ENCODE data around the gene PTPMT1.
"Not testable (repeated sequence)": the region's sequence is repeated elsewhere in the genome, so short reads cannot be mapped to it uniquely, and the experiment has no call there.

PTPMT1 gene

GRCh38 chr11:47550288-47551047 is 14.9 kb upstream of the PTPMT1 start:
- DNase-seq, result no peak

- DNase-seq, result peak; percentile 26
These were observed 14.3 kb upstream of the PTPMT1 start for GRCh38 chr11:47551086-47551485.

DNA sequence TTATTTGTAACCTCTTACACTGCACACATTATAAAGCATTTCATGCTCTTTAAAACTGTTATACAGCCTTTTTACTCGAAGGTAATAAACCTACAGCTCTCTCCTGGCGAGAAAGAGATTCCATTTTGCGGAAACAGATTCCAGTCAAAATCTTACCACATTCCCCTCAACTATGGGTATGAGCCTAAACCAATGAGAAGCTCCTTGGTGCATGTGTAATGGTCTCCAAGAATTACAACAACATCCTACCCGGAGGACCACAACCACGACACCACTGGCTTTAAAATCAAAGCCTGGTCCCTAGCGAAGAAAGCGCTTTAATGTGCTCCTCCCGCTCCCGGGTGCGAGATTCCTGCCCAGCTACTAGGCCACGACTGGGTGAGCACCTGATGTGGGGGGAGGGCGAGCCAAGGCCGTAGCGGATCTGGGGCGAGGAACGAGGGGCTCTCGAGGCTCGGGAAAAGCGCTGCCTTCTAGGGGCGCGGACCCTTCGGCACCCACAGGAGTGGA is 13.3 kb upstream of the PTPMT1 start:
- peak; percentile 13 for DNase-seq

GRCh38 chr11:47552566-47553405 is 12.6 kb upstream of the PTPMT1 start, which contains the start of gene CELF1:
Gene CELF1, minus strand, starts transcription at chr11:47553132. Its CDS starts 53,609 bp downstream, at chr11:47499523.
- peak; percentile 93 for DNase-seq

GRCh38 chr11:47553406-47553743 is 12.0 kb upstream of the PTPMT1 start:
- no peak for DNase-seq

- DNase-seq, result not testable (repeated sequence)
These were observed 8.4 kb upstream of the PTPMT1 start for GRCh38 chr11:47557004-47557403.

GRCh38 chr11:47558695-47559094 is 6.7 kb upstream of the PTPMT1 start:
- no peak for DNase-seq

DNA sequence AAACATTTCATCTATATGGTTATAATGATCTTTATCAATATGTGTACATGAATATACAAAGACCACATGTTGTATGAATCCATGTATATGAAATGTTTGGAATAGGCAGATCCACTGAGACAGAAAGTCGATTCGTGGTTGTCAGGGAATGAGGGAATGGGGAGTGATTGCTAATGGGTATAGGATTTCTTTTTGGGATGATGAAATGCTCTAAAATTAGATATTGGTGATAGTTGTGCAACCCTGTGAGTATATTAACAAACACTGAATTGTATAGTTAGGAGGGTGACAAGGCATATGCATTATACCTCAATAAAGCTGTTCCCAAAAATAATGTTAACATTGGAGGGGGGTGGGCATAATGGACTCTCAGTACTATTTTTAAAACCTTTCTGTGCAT is 5.0 kb upstream of the PTPMT1 start:
- DNase-seq, result no peak

GRCh38 chr11:47562393-47562792 is 3.0 kb upstream of the PTPMT1 start:
- DNase-seq, result not testable (repeated sequence)

DNA sequence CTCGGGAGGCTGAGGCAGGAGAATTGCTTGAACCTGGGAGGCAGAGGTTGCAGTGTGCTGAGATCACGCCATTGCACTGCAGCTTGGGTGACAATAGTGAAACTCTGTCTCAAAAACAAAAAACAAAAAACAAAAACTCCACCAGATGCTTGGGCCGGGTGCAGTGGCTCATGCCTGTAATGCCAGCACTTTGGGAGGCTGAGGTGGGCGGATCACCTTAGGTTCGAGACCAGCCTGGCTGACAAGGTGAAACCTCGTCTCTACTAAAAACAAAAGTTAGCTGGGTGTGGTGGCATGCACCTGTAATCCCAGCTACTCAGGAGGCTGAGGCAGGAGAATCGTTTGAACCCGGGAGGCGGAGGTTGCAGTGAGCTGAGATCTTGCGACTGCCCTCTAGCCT is 1.0 kb upstream of the PTPMT1 start:
- not testable (repeated sequence) for DNase-seq

GRCh38 chr11:47564933-47565339 is 463 bp upstream of the PTPMT1 start:
- DNase-seq, result no peak

- no peak for DNase-seq
These were observed 825 bp downstream of the PTPMT1 start for GRCh38 chr11:47566149-47566698.

- no peak for DNase-seq
These were observed 4.2 kb downstream of the PTPMT1 start for GRCh38 chr11:47569646-47570045.

DNA sequence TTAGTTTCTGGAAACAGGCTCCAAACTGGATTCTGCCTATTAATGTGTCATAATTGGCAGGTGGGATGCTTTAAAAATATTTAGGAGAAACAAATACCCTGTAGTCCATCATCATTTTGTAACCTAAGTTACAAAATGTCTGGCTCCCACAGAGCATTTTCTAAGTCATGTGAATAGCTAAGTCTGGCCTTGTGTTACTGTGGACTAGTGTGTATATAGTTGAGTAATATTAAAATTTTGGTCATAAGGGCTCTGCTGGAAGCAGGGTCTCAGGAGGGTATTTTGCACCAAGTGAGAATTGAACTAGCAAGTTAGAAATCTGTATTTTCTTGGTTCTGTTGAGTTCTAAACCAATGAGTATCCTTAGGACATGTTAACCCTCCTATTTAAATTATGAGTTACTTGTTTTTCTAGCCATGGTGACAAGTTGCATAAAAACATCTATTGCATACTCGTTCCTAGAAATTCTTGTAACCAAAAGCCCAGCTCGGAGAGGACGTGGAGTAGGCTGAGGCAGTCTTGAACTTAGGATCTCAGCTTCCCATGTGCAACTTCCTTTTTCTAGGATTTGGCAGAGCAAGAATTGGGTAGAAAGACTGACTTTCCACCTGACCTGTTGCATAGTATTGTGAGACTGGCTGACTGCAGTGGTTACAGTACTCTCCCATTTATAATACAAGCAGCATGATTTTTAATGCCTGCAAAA is 5.4 kb downstream of the PTPMT1 start:
- DNase-seq, result no peak

DNA sequence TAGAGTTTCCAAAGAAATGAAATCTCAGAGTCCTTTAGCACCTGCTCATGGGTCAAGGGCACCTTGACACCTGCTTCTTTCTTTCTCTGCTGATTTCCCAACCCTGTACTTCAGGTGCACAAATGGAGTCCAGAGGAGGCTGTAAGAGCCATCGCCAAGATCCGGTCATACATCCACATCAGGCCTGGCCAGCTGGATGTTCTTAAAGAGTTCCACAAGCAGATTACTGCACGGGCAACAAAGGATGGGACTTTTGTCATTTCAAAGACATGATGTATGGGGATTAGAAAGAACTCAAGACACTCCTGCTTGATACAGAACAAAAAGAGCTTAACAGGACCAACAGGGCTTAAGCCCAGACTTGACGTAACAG is 5.9 kb downstream of the PTPMT1 start:
- DNase-seq, result no peak

GRCh38 chr11:47571895-47572294 is 6.5 kb downstream of the PTPMT1 start:
- no peak for DNase-seq

DNA sequence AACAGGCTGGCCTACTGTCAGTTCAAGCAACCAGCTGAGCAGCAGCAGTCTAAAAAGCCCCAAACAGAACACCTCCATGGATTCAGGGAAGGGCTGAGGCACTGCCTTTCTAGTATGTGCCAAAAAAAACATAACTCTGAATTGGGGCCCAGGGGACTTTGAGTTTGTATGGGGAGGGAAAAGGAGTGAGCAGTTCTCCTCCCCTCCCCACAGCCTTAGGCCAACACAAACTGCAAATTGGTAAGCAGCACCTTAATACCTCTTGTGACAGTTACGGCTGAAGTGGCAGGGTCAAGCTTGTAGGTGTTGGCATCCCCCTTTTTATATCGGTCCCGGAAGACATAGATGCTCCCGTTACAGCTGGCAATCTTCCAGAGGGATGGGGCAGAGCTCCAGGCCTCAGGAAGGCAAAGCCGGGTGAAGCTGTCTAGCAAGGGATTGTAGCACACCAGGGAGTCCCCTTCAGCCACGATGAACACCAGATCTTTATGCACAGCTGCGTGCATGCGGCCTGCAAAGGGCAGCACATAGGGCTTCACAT is 7.4 kb downstream of the PTPMT1 start:
- DNase-seq, result no peak

- no peak for DNase-seq
These were observed 7.9 kb downstream of the PTPMT1 start for GRCh38 chr11:47573321-47573720.

- DNase-seq, result no peak
These were observed 12.2 kb downstream of the PTPMT1 start for GRCh38 chr11:47577460-47578041.

DNA sequence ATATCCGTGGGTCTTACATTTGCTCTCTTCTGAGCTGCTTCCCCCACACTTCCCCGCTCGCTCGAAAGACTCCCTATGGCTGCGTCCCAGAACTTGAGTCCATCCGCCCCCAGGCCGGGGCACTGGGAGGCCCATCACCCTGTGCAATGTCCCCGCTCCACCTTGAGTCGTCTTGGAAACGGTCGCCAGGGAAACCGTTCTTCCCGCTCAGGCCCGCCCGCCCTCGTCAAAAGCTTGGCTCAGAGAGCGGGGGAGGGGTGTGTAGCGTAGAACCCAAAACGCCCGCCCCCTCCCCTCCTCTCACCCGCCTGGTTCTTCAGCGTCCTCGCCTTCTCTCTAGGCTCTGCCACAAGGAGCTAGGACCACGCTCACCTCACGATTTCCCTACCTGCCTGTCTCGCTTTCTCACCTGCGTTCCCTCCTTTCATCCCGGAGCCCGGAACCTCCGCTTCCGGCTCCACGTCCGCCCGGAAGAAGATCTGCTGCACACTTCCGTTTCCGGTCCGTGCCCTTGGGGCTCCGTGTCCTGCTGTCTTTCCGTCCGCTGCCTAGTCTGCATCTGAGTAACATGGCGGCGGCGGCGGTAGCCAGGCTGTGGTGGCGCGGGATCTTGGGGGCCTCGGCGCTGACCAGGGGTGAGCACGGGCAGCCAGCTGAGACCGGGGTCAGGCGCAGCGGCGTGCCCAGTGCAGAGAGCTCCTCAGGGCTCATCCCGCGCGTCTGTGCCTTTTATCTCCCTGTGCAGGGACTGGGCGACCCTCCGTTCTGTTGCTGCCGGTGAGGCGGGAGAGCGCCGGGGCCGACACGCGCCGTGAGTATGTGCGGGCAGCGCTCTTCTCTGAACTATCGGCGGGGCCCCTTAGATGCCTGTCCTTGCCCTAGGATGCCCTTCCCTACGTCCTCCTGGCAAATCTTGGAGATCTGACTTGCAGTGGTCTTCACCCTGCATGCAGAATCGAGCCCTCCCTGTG is 13.4 kb downstream of the PTPMT1 start, which contains the start of the genes KBTBD4 and NDUFS3:
KBTBD4 (minus strand) TSS at position 447 of the 971 bp plus-strand sequence; CDS start at position 428, 19 bp downstream.
NDUFS3 (plus strand) TSS at position 551 of the 971 bp plus-strand sequence; CDS start at position 569, 18 bp downstream.
- peak; percentile 91 for DNase-seq

- DNase-seq, result no peak
These were observed 18.4 kb downstream of the PTPMT1 start for GRCh38 chr11:47583844-47584243.
